Measurements from ENCODE around the gene TPK1.
A peak's percentile ranks its signal among the peaks of the same experiment; 100 is the strongest.

The TPK1 gene

DNA sequence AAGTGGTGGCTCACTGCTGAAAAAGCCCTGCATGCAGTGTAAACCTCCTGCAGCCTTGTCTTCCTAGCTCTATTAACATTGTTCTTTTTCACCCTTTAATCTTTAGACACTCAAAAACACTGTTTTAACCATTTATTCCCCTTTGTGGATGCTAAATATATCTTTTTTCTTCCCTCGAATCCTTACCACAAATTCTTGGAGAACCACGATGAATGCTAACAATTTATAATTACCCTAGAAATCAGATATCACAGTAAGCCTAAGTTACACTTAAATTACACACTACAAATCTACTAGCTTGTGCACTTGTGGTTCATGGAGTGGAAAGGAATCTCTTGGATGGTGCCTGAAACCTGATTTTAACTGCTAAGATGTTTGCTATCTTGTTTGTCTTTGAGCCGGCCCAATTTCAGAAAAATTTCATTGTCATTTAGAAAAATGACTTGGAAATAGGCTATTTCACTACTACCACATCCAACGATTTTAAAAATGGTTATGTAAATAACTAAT is 307.3 kb downstream of the TPK1 start:
- DNase-seq (ENCODE audit: low read depth) = no peak

DNA sequence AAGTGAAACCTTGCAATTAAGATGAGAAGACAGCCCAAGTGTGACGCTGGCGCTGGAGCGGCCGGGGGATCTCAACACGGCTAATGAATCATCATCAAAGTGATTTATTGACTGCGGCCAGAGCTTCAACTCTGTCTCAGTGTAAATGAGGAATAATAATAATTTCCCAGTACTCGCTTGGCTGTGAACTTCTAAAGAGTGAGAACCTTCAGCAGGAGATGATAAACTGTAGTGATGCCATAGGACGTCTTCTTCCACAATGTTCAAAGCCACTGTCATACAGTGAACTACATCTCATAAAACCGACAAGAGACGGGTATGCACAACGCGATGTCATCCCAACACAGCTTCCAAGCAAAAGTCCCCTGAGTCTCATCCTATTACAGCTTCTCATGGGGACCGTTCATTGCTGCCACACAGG is 308.8 kb downstream of the TPK1 start:
- DNase-seq (ENCODE audit: low read depth) = no peak

DNA sequence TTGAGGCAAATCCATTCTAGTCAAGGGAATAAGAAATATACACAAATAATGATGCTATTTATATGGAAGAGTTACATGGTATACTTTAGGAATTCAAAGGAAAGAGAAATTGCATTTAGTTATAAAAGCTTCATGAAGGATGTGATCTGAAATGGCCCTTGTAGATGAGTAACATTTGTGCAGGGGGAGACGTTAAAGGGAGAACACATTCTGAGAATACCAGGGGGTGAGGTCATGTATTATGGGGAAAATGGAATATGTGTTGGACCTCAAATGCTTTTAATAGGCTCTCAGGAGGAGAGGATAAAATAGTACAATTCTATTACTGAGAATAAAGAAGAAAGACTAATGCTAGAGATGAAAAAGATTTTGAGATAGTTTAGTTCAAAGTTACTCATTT is 309.9 kb downstream of the TPK1 start:
- DNase-seq (ENCODE audit: low read depth) = no peak

DNA sequence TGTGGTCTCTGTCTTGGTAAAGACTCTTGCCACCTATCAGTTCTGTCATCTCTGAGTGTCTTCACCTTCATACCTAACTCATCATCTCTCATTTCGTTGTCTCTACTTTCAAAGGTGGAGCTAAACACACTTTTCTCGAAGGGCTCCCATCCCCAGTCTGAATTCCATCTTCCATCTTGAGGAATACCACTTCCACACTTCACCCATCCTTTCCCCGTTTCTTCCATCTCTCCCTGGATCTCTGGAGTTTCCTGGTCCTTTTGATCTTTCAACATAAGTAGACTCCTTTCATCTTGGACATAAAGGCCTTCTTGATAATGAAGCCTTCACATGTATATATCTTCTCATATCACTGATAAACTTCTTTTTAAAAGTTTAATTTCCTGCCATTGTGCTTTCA is 311.6 kb downstream of the TPK1 start:
- DNase-seq (ENCODE audit: low read depth) = no peak

DNA sequence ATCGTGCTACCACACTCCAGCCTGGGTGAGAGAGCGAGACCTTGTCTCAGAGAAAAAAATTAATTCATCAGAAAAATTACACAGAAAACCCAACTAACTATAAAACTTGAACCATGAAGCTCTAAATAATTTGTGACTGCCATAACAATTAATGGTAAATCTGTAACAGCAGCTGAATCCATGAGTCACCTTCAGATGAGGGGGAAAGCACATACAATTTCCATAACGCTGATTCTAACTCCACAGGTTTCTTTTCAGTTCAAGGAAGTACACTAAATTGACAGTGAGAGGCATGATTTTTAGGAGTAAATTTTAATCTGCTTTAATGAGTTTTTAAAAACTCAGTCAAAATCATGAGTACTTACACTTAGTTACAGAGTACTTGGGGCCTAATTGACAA is 312.2 kb downstream of the TPK1 start:
- DNase-seq (ENCODE audit: low read depth) = no peak

DNA sequence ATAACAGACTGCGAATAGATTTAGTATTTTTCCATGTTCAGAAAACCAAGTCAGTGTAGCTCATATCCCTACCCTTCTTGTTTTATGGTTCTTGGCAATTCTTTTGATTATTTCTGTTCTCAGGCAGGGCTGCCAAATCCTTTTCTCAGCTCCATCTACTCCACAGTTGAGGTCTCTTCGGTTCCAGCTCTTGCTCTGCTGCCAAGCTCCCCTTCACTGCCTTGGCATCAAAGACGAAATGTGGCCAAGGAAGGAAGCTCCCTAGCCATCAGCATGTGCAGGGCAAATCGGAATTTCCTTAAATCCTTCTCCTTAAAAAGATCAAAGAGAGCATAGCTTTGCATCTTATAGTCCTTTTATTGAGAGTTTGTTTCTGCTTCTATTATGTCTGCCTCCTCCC is 315.9 kb downstream of the TPK1 start:
- no peak for DNase-seq (ENCODE audit: low read depth)

DNA sequence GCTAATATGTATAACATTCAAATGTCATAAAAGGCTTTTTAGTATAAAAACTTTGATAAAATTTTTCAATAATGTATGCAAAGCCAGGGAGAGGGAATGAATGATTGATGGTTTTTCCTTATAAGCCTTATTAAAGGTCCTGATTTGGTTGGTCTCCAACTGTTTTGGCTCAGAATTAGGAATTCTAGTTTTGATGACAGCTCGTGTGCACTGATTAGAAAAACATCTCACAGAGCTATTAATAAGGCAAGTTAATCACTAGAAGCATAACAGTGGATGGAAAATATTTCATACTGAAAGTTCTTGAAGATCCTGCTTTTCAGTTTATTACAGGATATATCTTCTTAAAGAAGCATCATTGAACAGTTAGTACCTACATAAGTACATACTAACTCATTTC is 317.5 kb downstream of the TPK1 start:
- DNase-seq (ENCODE audit: low read depth) = no peak

DNA sequence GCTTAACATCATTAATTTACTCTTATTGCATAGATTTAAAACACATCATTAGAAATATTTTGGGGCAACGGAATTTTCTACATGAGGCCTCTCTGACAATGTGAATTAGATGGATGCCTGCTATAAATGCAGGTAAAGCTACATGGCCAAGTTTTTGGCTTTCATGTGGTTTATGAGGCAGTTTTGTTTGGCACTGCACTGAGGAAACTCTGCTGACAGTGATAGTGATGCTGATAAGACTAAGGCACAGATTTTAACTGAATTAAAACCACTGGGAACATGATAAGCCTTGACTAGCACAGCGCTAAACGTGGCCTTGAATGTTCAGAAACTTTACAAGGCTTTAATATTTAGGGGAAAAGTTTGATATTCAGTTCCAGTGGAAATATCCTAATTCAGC is 318.1 kb downstream of the TPK1 start:
- DNase-seq (ENCODE audit: low read depth) = no peak

DNA sequence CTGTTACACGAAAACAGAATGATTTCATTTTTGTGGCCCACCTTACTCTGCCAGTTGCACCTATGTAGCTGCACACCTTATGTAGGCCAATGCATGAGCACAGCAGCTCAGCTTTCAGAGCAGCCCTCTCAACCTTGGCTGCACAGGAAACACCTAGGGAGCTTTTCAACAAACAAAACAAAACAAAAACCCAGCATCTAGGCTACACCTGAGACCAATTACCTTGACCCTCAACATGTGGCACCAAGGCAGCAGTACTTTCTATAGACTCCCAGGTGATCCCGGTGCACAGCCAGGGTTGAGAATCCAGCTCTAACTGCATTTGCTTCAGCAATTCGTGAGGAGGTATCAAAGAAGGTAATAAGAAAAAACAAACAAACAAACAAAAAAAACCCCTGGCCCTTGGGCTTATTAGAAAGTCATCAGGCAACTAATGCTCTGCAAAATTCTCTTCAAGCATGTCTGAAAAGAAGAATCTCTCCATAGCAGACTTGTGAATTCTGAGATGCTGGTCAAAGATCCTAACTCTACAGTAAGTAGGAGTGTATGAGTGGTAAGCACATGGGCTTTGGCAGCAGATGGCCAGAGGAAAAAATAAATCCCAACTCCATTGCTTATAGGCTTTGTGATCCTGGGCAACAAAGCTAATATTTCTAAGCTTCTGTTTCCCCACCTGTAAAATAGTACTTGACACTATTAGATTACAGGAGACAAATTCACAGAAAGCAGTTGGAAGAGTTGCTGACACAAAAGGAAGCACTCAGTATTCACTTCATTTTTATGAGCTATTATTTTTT is 318.9 kb downstream of the TPK1 start:
- DNase-seq (ENCODE audit: low read depth) = no peak

DNA sequence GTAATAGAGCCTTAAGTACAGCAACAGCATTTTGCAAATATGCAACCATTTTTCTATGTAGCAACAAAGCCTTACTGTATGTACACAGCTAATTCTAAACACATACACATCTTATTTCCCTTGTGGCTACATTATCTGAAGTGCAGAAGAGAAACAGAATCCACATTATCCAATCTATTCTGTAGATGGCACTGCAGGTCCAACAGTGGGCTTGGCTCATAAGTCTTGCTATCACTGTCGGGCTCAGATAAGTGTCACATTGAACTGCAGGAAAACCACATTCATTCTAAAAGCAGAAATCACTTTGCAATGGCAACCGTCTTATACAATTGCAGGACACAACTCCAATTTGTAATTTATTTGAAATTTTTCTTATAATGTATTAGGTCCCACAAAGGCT is 322.5 kb downstream of the TPK1 start:
- DNase-seq (ENCODE audit: low read depth) = peak; percentile 24

DNA sequence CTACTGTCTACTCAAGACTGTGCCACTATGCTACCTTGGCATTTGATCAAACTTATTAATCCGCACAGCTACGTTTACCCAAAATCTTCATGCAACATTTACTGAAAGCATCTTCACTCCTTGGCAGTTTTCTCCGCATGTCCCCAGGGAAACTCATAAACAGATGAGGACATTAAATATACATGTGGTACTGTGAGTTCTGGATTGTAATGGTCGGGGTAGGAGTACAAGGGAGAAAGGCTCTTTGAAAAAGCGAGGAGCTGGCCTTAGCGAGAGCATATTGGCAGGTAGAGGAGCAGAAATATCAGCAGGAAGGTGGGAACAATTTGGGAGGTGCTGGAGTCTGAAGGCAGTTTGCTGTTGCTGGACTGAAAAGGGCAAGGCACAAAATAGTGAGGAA is 325.2 kb downstream of the TPK1 start:
- no peak for DNase-seq (ENCODE audit: low read depth)

DNA sequence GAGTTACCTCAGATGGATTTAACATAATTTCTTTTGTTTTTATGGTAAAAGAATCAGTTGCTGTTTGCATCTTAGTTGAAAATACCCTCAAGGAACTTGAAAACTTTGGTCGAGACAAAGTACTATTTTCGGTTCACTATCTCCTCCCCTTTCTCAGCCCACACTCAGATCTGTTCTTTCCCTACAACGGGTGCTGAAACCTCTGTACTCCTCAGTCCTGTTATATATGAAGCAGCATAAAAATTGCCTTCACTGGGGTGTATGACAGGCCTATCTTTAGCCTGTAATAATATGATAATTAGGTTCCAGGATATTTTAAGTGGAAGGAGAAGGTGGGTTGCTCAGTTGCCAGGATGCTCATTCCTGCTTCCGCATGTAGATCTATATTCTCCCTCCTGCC is 327.2 kb downstream of the TPK1 start:
- no peak for DNase-seq (ENCODE audit: low read depth)

DNA sequence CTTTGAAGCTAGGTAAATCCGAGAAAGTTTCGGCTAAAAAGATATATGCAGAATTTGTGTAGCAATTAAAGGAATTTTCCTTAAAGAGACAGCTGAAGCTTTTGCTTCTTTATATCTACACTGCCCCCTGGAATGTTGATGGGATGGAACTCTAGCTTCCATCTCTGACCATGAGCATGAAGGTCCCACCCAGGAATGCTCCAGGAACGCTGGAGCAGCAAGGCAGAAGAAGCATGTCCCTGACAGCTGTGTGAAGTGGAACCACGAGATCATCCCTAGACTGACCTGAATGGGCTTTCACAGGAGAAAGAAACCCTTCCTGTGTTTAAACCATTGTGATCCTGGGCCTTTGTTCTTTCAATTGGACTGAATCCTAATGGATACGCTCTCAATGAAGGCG is 332.6 kb downstream of the TPK1 start:
- DNase-seq (ENCODE audit: low read depth) = no peak

DNA sequence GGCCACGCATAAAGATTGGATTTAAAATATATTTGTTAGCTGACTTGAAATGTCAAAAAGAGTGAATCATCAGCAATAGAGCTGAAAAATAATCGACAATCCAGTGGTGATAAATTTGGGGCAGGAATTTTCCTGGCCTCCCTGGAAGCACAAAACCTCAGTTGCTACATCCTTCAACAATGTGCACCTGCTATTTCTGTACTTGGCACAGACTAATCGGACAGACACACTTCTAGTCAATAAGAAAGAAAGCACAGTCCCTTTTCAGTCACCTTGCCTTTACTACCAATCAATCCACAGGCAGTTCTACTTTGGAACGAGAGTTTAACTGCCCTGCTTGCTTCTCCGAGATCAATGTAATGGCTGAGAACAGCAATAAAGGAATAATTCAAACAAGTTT is 335.6 kb downstream of the TPK1 start:
- no peak for DNase-seq (ENCODE audit: low read depth)

DNA sequence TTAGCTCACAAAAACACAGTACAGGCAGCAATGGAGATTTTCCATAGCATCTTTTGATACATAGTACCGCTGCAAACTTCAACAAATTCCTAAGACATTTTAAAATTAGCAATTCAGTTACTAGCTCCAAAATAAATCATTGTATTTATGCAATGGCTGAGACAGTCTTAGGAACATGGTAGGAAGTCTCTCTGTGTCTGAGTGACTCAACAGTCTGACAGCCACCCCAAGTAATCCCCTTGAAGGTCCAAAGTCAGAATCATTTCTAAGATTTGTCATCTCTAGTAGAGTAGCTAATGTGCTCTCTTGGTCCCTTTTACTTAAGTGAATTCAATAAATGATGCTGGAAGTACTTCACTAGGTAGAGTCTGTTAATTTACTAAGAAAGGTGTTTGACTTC is 338.6 kb downstream of the TPK1 start:
- DNase-seq (ENCODE audit: low read depth) = peak; percentile 33

DNA sequence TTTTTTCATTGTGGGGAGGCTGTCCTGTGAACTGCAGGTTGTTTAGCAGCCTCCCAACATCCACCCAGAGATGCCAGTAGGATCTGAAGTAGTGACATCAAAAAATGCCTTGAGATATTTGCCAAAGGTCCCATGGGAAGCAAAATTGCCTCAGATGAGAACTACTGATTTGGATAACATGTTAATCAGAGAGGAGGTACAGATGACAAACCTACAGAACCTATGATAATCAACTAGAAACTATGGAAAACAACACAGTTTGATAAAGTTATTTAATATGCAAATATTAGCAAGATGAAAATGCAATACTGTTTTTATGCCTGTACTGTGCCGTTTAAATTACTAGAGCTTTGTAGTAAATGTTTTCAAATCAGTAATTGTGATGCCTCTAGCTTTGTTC is 341.5 kb downstream of the TPK1 start:
- no peak for DNase-seq (ENCODE audit: low read depth)

DNA sequence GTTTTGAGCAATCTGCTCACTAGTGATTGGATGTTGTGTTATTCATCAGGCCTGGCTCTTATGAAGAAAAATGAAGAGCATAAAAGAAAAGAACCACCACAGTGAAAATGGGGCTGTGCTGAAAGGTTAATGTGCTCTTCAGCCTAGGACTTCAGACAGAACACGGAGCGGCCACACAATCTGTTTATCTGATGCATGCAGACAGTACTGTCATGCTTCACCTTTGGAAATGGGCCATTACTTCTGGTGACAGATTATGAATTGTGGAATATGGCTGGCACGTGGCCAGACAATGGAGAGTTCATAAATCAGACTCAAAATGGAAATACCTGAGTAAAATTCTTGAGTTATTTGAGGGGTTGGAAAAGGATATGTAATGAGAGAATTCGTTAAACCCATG is 346.3 kb downstream of the TPK1 start:
- DNase-seq (ENCODE audit: low read depth) = no peak

DNA sequence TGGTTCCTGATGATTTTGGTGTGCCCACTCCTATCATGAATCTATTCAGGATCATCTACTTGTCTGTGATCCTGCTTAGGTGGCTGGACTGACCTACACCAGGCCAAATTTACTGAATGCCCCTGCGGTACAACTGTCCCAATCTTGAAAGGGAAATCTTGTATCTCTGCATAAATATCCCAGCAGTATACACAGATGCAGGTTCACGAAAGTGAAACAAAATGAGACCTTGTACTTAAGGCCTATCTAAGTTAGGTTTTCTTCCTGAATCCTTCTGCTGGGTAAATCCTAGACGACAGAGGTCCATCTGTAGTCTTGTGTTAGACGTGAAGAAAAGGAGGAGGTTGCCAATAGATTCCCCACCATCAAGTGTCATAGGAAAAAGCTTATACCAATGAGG is 346.9 kb downstream of the TPK1 start:
- DNase-seq (ENCODE audit: low read depth) = no peak

DNA sequence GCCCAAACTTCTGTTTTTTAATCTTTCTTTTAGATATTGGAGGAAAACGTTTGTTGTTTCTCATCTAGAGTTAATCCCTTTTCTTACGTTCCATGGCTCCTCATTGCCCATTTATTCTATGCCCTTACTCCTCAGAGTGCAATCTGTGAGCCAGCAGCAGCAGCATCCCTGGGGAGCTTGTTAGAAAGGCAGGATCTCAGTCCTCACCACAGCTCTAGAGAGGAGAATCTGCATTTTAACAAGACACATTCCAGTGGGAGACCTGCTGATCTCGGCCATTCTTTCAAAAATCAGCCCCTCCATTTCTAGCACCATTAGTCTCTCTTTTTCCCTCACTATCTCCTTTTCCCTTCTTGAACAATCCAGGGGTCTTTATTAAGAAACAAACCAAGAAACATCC is 348.0 kb downstream of the TPK1 start:
- DNase-seq (ENCODE audit: low read depth) = no peak

DNA sequence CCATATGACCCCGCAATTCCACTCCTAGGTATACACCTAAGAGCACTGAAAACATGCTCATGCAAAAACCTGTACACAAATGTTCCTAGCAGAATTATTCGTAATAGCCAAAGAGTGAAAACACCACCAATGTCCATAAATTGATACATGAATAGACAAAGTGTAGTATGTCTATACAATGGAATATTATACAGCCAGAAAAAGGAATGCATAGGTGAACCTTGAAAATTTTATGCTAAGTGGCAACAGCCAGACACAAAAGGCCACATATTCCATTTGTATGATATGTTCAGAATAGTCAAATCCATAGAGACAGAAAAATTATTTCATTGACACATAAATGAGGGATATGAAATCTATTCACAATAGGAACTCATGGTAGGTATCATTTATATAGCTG is 351.4 kb downstream of the TPK1 start:
- no peak for DNase-seq (ENCODE audit: low read depth)

DNA sequence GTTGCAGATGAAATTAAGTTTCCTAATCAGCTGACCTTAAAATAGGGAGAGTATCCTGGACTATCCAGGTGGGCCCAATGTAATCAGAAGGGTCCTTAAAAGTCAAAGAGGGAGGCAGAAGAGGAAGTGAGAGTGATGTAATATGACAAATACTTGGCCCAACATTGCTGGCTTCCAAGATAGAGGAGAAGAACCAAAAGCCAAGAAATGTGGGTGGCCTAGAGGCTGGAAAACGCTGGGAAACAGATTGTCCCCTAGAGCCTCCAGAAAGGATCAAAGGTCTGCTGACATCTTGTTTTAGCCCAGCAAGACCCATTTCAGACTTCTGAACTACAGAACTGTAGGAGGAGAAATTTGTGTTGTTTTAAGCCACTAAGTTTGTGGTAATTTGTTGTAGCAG is 352.7 kb downstream of the TPK1 start:
- DNase-seq (ENCODE audit: low read depth) = no peak

DNA sequence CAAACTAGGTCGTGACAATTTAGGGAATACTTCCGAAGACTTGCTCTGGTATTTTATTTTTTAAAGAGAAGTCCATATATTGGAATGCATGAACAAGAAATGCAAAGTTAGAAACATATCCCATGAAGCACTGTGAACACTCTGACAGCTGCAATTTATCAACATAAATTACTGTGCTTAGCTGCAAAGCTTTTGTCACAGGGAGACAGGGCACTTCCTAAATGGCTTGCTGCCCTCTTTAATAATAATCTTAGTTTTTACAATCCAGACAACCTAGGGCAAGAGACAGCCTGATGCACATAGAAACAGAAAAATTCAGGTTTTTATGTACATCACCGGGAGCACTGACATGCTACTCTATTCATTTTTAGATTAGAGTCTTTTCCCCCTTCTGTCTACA is 354.0 kb downstream of the TPK1 start:
- no peak for DNase-seq (ENCODE audit: low read depth)

DNA sequence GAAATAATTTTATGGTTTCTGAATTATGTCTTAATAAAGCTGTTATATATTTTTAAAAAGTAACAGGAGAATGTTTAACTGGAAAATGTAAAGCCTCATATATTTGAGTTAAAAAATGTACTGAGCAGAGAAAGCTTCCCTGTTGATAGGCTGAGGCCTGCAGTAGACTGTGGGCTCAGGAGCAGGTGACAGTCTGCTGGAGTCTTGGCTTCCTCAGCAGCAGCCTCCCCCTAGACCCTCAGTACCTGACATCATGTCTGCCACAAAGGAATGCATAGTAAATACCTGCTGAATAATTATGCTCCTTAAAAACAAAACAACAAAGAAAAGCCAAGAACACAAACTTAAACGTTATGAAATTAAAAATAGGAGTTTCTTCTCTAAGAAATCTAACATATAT is 358.5 kb downstream of the TPK1 start:
- DNase-seq (ENCODE audit: low read depth) = no peak

All from amniotic epithelial cell (primary cell).